HT-29 (cell line): Measurements from ENCODE around the gene OR51E2. TPM values are rescaled to one million over a fixed set of nuclear protein-coding genes. Genes with fewer than 3 reads are reported as not detected.
A peak's percentile ranks its signal among the peaks of the same experiment; 100 is the strongest.

Experiments used
- DNase-seq: peaks from one replicate; pipeline ENCODE4 v3.0.0-alpha.2; 2015; ENCODE audit warnings: low spot score
- total RNA-seq: library from RNA; depleted of rRNA; stranded (reverse); fragments of >200 nt; shearing (Covaris generic); gene quantifications from 2 replicates; pipeline ENCODE4 v1.2.3, GENCODE V29; 2014; rRNA removed

OR51E2 gene
- total RNA-seq, 1 experiment from 2014 or later = 0.20 TPM

DNA sequence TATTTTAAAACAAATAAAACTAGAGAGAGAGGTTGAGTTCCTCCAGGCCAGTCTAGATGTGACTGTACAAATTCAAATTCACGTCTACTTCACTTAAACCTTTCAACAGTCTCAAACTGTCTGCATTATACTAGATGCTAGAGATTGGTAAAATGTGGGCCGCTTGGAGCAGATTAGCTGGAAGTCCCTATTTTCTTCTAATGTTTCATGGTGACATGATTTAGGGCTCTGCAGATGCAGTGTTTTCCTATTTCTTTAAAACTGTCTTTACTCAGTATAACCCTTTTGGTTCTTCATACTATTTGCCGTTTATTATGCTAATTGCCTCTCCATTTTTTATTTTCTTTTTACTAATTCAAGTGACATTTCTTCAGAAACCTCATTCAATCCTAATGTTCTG is 33.5 kb downstream of the OR51E2 start:
- DNase-seq = no peak

DNA sequence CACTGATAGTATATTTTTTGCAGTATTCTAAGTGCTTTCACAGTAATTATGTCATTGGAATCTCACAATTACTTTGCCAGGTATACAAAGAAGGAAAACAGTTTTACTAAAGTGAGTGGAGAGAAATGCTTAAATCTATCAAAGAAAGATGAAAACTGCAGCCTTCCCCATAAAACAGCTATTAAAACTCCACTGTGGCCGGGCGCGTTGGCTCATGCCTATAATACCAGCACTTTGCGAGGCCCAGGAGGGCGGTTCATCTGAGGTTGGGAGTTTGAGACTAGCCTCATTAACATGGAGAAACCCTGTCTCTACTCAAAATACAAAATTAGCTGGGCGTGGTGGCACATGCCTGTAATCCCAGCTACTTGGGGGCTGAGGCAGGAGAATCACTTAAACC is 34.8 kb downstream of the OR51E2 start:
- DNase-seq = no peak

DNA sequence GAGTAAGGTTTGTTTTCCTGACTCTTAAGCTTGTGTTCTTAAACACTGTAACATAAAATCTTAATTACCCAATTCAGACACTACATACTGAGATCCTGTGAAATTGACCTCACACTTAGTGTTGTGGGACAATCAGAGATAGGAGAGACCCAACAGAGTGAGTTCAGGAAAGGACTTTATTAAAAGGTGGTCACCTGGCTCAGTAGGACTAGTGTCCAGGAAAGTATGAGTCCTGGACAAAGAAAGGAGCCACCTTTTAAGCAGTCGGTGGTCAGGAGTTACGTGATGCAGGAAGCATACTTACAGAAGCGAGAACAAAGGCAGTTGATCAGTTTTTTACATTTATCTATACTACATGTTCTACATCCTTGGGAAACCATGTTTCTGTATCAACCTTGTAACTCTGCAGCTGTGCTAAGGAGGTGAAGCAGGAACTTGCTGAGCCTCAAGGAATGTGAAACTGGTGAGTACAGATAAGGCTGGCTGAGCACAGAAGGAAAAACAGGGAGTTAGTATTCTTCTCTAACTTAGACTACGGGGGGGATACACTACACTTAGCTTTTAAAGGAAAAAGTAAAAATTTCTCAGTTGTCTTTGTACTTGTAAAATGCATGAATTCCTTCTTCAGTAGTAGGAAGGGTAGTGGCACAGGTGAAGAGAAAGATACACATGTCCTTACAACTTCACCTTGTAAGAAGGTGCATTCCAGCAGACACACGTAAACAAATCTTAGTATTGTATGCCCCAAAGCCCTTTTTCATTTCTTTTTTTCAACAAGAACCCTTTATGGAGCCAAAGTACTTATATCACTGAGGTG is 38.8 kb downstream of the OR51E2 start:
- DNase-seq = no peak

DNA sequence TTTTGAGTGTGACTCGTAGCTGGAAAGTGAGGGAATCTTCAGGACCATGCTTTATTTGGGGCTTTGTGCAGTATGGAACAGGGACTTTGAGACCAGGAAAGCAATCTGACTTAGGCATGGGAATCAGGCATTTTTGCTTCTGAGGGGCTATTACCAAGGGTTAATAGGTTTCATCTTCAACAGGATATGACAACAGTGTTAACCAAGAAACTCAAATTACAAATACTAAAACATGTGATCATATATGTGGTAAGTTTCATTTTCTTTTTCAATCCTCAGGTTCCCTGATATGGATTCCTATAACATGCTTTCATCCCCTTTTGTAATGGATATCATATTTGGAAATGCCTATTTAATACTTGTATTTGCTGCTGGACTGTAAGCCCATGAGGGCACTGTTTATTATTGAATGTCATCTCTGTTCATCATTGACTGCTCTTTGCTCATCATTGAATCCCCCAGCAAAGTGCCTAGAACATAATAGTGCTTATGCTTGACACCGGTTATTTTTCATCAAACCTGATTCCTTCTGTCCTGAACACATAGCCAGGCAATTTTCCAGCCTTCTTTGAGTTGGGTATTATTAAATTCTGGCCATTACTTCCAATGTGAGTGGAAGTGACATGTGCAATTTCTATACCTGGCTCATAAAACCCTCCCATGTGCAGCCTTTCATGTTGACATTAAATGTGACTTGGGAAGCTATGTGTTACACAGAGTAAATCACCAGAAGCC is 42.9 kb downstream of the OR51E2 start:
- DNase-seq = no peak

DNA sequence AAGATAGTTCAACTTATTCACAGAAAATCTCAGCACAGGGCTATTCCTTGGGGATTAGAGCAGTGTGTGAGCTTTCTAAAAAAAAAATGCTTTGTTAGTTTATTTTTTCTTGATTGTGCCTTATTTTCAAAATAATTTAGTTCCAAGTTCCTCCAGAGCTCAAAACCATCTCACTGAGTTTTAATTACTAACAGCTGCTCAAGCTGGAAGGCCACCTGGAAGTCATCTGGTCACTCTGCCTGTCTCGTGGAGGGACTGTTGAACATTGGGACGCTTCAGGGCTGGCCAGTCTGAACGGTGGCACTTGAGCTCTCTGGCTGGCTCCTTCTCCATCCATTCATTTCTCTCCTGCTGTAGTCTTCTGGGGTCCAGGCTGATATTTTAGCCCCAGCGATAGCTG is 49.9 kb downstream of the OR51E2 start:
- DNase-seq = no peak

DNA sequence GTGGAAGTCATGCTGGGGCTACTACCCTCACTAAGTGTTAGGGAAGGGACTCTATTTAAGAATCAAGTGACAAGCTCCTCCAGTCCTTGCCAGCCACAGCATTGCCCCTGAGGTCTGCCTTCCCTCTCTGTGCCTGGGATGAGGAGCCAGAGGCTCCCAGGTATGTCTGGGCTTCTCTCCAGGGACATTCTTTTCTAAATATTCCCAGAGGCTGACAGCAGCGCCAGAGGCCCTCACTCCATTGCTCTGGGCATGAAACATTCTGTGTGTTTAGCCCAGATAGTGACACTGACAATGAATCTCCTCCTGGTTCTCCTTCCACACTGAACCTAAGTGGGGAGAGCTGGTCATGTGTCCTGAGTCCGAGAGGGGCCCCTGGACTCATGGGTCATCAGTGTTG is 51.7 kb downstream of the OR51E2 start:
- DNase-seq = no peak

DNA sequence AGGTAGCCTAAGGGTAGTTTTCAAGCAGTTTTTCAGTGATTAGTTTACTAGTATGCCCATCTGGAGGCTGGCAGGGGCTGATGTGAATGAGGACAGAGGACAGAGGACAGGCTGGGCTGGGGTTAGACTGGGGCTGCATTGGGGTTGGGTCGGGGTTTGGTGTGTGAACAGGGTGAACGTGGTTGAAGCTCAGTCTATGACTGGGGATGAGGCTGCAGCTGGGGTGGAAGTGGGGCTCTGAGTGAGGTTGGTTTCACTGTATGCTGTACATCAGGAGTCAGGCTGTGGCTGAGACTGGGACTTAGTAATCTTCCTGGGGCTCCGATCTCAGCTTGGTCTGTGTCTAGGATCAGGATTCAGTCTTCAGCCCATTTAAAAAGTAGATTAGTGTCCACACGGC is 53.4 kb downstream of the OR51E2 start:
- no peak for DNase-seq

DNA sequence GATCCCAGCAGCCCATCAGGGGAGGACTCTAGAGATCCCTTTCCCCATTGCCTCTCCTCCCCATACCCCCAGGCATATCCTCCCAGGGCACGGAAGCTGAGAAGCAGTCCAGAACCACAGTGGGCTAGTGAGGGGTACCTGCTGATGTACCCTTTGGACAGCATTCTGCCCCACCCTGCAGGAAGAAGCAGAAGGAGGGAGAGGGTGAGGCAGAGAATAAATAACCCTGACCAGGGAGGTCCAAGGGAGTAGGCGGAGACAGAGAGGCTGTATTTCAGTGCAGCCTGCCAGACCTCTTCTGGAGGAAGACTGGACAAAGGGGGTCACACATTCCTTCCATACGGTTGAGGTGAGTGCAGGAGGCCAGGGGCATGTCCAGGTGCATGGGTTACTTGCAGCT is 54.0 kb downstream of the OR51E2 start, which contains the start of gene OR51E1:
Gene OR51E1 (plus strand): TSS at position 301 of the 400 bp plus-strand sequence. CDS start 8,545 bp downstream, outside the sequence.
- DNase-seq = no peak

DNA sequence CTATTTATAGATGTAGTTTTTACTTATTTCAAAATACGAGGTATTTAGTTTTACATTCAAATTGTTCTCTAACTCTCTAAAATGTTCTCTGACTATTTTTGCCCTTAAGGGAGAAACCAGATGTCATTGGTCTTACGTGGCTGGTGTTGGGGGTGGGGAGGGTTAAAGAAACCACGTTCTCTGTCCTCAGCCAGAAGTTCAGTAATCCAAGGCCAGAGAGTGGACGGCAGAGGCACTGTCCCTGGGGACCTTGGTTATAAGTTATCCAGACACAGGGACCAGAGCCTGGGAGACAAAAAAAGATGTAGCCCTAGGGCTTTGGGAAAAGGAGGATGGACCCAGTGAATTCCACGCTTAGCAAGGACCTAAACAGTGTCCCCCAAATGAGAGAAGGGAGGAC is 54.6 kb downstream of the OR51E2 start:
- DNase-seq = no peak

DNA sequence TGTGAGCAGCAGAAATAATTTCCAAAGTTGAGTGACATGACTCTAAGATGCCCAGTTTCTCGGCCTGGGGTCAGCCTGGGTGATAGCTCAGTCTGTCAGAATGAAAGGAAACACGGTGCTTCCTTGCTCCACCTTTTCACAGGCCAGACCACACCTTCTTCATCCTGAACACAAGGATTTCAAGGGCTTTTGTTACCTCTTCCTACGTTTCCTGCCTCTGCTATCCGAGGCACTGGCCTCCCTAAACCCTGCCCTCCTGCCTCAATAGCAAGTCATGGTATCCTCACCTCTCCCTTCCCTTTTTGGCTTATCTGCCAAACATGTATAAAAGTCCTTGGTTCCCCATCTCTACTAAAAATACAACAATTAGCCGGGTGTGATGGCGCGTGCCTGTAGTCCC is 55.6 kb downstream of the OR51E2 start:
- DNase-seq = no peak

DNA sequence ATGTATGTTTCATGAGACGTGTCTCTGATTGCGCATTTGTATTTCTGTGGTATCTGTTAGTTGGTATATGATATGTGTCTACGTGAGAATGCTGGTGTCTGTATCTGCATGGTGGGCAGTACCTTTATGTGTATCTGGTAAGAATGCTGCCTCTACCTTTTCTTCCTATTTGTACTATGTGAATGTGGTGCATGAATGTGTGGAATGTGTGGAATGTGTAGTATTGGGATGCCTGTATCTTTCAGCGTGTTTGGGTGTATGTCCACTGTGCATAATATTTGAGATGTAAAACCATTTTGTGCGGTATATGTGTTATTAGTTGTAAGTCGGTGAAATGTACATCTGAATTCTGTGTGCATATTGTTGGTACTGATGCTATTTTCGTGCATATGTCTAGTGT is 56.2 kb downstream of the OR51E2 start:
- no peak for DNase-seq

DNA sequence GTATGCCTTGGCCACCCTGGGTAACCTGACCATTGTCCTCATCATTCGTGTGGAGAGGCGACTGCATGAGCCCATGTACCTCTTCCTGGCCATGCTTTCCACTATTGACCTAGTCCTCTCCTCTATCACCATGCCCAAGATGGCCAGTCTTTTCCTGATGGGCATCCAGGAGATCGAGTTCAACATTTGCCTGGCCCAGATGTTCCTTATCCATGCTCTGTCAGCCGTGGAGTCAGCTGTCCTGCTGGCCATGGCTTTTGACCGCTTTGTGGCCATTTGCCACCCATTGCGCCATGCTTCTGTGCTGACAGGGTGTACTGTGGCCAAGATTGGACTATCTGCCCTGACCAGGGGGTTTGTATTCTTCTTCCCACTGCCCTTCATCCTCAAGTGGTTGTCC is 57.7 kb downstream of the OR51E2 start:
- no peak for DNase-seq

DNA sequence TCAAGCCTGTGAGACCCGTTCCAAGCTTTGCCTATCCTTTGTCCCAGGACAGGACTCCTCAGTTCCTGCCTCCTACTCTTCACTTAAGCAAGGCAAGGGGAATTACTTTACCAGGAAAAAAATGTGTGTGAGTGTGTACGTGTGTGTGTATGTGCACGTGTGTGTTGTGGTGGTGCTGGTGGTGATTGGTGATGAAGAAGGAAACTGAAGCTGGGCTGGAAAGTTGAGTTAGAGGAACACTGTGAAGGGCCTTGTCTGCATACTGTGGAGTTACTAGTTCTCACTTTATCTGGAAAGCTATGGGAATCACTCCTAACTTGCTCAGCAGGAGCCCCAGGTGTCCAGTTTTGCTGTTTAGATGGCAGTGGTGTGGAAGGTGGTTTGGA is 60.0 kb downstream of the OR51E2 start:
- DNase-seq = no peak

DNA sequence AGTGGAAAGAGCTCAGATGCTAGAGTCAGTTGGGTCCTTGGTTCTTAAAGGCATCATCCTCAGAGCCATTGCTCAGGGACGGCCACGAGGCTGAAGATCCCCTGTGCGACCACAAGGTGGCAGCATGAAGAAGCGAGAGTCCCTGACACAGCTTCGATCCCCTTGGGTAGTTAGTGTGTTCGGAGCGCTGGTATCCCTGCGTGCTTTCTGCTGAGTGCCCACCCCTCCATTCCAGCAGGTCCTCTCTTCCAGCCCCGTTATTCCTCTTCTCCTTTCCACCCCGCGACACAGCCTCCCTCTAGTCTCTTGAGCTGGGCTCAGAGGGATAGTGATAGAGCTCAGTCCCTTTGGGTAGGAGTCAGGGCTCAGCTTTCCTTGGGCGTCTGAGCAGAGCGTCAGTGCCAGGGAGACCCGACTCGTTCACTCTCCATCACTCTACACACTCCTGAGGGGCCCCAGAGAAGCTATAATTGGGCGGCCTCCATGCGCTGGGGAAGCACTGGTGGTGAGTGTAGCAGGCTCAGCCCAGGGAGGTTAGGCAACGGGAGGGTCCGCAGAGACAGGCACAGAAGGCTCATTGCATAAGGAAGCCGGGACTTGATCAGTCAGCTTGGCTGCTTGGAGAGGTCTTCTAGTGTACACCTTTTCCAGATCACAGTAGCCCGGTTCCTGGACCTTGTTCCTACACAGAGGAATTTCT is 60.5 kb downstream of the OR51E2 start, which contains the start of gene OR51D1:
Gene OR51D1 (plus strand): TSS at position 516 of the 700 bp plus-strand sequence. CDS start 2,314 bp downstream, outside the sequence.
- peak; percentile 88 for DNase-seq

DNA sequence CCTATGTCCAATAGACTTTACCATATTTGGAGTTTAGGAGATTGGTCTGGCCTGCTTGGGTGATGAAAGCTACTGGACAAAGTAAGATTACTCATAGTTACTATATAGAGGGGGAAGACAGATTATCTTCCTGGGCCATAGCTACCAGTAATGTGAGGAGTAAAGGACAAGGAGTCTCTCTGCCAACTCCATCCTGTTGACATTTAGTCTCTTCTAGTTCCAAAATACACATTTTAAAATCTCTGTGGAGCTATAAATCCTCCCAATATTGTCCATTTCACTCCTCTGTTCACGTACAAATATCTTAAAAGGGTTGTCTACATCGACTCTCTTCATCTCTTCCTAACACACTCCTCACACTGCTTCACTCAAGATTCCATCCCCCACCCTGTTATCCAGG is 61.5 kb downstream of the OR51E2 start:
- no peak for DNase-seq

Other genes starting within 250 kb of the OR51E2 start
- gene OR52K2, start 248.6 kb downstream of the OR51E2 start, total RNA-seq = not detected in 2 replicates
- not detected in 2 replicates for gene OR52K1, start 215.2 kb downstream of the OR51E2 start, total RNA-seq
- not detected in 2 replicates for gene OR52M1, start 152.7 kb downstream of the OR51E2 start, total RNA-seq
- not detected in 2 replicates for gene OR52I2, start 116.1 kb downstream of the OR51E2 start, total RNA-seq
- gene OR52I1, start 103.8 kb downstream of the OR51E2 start, total RNA-seq = not detected in 2 replicates
- gene TRIM68, start 89.6 kb downstream of the OR51E2 start, total RNA-seq = 3.1 and 3.4 TPM in 2 replicates
- gene OR51D1, start 60.4 kb downstream of the OR51E2 start, total RNA-seq = not detected in 2 replicates
- gene OR51E1, start 53.9 kb downstream of the OR51E2 start, total RNA-seq = 0.41 and 0.63 TPM in 2 replicates
- gene MMP26, start 6.9 kb upstream of the OR51E2 start, total RNA-seq = not detected in 2 replicates
- gene OR51F1, start 72.1 kb upstream of the OR51E2 start, total RNA-seq = not detected in 2 replicates
- not detected in 2 replicates for gene OR52R1, start 106.5 kb upstream of the OR51E2 start, total RNA-seq
- gene OR51F2, start 123.5 kb upstream of the OR51E2 start, total RNA-seq = not detected in 2 replicates
- not detected in 2 replicates for gene OR51S1, start 151.4 kb upstream of the OR51E2 start, total RNA-seq
- gene OR51T1, start 184.0 kb upstream of the OR51E2 start, total RNA-seq = not detected in 2 replicates
- not detected in 2 replicates for gene OR51A7, start 205.9 kb upstream of the OR51E2 start, total RNA-seq
- gene OR51G2, start 221.5 kb upstream of the OR51E2 start, total RNA-seq = 0.23 TPM in 1 of 2 replicates, not detected in the other
- not detected in 2 replicates for gene OR51G1, start 226.5 kb upstream of the OR51E2 start, total RNA-seq
- not detected in 2 replicates for gene OR51A4, start 249.8 kb upstream of the OR51E2 start, total RNA-seq